GM19438 (cell line): Measurements from ENCODE around the gene PGBD4.

Experiments
- ATAC-seq: cut with Tn5 transposase; IDR thresholded peaks from one replicate; pipeline ENCODE4 v1.9.1; 2021; ENCODE audit warnings: low read depth; ENCODE audit not compliant: unreplicated experiment

Gene PGBD4

GRCh38 chr15:34101366-34102174 lies at the start of gene PGBD4, which contains the start of gene EMC7:
TSS of gene PGBD4 (plus strand) at chr15:34102083. CDS start at chr15:34102532, 449 bp downstream.
TSS of gene EMC7 (minus strand) at chr15:34101862. CDS start at chr15:34101839, 23 bp downstream.
- peak; percentile 97 for ATAC-seq

- ATAC-seq: no peak
Observed at GRCh38 chr15:34054081-34054707, 47.7 kb upstream of the PGBD4 start.

- ATAC-seq: no peak
Observed at GRCh38 chr15:34055868-34056595, 45.9 kb upstream of the PGBD4 start.

- no peak for ATAC-seq
Observed at GRCh38 chr15:34056911-34057310, 45.0 kb upstream of the PGBD4 start.

GRCh38 chr15:34059476-34059875 lies 42.4 kb upstream of the PGBD4 start:
- ATAC-seq: no peak

- ATAC-seq: no peak
Observed at GRCh38 chr15:34059946-34060345, 41.9 kb upstream of the PGBD4 start.

GRCh38 chr15:34064438-34064837 lies 37.4 kb upstream of the PGBD4 start:
- no peak for ATAC-seq

- ATAC-seq: no peak
Observed at GRCh38 chr15:34065261-34065660, 36.6 kb upstream of the PGBD4 start.

- no peak for ATAC-seq
Observed at GRCh38 chr15:34065941-34066340, 35.9 kb upstream of the PGBD4 start.

- no peak for ATAC-seq
Observed at GRCh38 chr15:34070003-34070402, 31.9 kb upstream of the PGBD4 start.

- no peak for ATAC-seq
Observed at GRCh38 chr15:34076785-34077184, 25.1 kb upstream of the PGBD4 start.

- ATAC-seq: no peak
Observed at GRCh38 chr15:34078900-34079299, 23.0 kb upstream of the PGBD4 start.

- ATAC-seq: no peak
Observed at GRCh38 chr15:34079904-34080303, 22.0 kb upstream of the PGBD4 start.

- no peak for ATAC-seq
Observed at GRCh38 chr15:34084086-34084485, 17.8 kb upstream of the PGBD4 start.

GRCh38 chr15:34085746-34086145 lies 16.1 kb upstream of the PGBD4 start:
- ATAC-seq: no peak

- ATAC-seq: no peak
Observed at GRCh38 chr15:34099914-34100313, 2.0 kb upstream of the PGBD4 start.

- ATAC-seq: peak; percentile 28
Observed at GRCh38 chr15:34102175-34102925, 467 bp downstream of the PGBD4 start.

- ATAC-seq: no peak
Observed at GRCh38 chr15:34106423-34106822, 4.5 kb downstream of the PGBD4 start.

- no peak for ATAC-seq
Observed at GRCh38 chr15:34107315-34107714, 5.4 kb downstream of the PGBD4 start.

GRCh38 chr15:34109797-34110663 lies 8.1 kb downstream of the PGBD4 start:
- no peak for ATAC-seq
